DND-41 (cell line): ENCODE data around the gene ACACA.

ENCODE experiments used
- CTCF ChIP-seq: IDR thresholded peaks from 2 replicates; pipeline ENCODE4 v1.5.1; 2012; ENCODE audit warnings: borderline replicate concordance, low read length, moderate library complexity, mild to moderate bottlenecking; ENCODE audit not compliant: poor library complexity, severe bottlenecking; ENCODE audit errors: extremely low read depth
- EZH2 ChIP-seq: IDR thresholded peaks from 3 replicates; pipeline ENCODE4 v1.6.1; 2012; ENCODE audit warnings: borderline replicate concordance, low read depth, mild to moderate bottlenecking, moderate library complexity, low read length, inconsistent platforms; ENCODE audit not compliant: severe bottlenecking

- TF ChIP-seq CTCF (no peak), EZH2 (no peak)
Measured at GRCh38 chr17:37358098-37358829, 48.4 kb downstream of the ACACA start.
